Inferior parietal cortex (tissue), 1 donor: ENCODE data around the gene SRGAP2B.
"Not testable (repeated sequence)": the region's sequence is repeated elsewhere in the genome, so short reads cannot be mapped to it uniquely, and the experiment has no call there.

Experiments used
- DNase-seq: peaks from one replicate; pipeline ENCODE4 v3.0.0-alpha.2; 2016; ENCODE audit errors: extremely low spot score

Gene SRGAP2B

DNA sequence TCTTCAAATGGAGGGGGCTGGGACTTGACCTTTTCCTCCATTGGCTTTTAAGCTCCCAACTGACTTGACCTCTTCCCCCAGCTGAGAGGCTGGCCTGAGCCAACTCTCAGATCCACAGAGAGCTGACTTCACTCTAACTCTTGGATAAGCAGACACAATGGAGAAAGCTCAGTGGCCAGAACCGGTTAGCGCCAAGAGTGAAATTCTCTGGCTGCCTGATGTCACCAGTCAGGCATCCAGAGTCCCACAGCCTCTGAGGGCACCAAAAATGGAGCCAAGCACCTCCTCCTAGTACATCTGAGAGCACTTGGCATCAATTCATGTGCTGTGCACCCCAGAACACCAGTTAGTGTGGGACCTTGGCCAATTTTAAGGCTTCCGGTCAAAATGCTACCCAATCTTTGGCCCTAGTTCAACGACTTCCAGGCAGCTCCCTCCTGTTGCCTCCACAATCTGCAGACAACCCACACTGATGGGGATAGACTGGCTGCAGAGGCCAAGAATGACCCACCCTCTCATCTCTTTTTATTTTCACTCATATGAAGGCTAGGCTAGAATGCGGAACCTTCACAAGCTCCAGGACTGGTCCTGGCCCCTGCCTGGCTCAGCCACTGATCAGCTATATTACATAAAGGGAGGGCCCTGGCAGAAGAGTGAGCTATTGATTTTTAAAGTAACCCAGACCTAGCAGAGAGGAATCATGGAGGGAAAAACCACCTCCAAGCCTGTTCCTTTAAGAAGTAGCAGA is 200.5 kb downstream of the SRGAP2B start:
- not testable (repeated sequence) for DNase-seq

DNA sequence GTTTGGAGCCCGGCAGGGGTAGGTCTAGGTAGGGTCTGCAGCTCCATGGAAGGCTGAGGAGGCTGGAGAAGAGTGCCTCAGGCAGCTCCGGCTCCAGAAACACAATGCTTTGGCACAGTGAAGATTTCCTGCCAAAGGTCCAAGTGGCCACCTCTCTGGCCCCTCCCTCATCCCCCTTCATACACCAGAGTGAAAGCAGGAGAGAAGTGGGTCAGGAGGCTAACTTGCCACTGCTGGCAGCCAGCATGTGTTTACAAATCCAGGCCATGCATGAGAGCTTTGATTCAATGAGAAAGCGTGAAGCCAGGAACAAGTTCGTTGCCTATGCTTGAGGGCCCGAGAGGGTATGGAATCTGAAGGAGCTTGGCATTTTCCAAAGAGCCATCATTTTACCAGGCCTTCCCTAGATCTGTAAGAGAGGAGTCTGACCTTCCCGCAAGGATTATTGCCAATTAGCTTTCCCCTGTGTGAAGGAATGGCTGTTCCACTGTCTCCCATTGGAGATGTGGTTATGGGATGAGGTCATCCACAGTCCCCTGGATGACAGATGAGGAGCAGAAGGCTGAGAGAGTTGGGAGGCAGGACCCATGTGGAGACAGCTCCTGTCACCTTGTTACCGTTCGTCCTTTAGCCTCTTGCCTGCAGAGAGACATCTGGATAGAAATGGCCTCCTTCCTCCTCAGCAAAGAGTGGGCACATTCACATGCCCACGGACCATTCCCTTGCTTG is 201.3 kb downstream of the SRGAP2B start:
- DNase-seq: not testable (repeated sequence)

DNA sequence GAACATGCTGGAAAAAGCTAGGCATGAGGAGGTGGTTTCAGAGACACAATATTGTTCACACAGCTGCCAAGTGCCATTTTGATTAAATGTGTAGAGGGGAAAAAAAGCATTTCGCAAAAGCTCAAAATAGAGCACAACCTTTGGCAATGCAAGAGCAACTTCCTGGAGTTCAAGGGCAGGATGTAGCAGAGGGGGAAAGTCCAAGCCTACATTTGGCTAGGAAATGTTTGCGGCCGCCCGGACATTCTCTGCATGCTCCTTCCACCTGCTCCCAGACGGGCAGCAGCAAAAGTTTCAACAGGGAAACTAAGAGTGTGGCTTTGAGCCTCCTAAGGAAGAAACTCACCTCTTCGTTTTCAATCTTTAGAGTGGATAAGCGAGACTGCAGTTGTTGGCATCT is 202.1 kb downstream of the SRGAP2B start:
- DNase-seq: not testable (repeated sequence)

DNA sequence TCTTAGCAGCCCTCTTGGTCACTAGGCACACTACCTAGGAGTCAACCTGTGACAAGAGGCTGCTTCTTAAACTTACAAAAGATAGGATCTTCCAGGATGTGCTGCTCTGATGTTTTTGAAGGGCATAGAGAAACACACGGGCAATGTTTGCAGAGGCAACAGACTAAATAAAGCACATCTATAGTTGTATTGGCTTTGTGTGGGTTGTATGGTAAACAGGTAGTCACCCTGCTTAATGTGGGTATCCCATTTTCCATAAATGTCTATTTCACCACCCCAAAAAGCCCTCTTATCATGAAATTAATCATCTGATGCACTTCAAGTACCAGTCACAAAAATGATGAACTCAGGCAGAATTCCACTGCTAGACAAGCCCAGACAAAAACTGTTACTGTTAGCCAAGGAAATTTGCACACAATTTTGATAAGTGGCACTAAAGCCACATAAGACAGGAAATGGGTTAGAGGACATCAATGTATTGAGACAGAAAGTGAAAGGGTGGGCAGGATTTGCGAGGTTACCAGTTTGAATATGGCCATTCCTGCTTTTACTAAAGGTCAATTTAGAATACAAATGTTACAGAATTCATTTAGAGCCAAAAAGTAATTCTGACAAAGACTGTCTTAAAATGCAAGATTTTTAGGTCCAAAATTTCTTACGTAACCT is 205.5 kb downstream of the SRGAP2B start:
- not testable (repeated sequence) for DNase-seq

DNA sequence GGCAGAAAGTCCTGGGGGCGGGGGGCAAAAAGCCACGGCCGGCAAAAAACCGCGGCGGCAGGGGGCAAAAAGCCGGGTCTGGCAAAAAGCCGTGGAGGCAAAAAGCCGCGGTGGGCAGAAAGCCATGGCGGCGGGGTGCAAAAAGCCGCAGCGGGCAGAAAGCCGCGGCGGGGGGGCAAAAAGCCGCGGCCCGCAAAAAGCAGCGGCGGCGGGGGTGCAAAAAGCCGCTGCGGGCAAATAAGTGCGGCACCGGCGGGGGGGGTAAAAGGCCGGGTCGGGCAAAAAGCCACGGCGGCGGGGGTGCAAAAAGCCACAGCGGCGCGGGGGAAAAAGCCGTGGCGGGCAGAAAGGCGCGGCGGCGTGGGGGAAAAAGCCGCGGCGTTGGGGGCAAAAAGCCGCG is 212.1 kb downstream of the SRGAP2B start:
- not testable (repeated sequence) for DNase-seq

DNA sequence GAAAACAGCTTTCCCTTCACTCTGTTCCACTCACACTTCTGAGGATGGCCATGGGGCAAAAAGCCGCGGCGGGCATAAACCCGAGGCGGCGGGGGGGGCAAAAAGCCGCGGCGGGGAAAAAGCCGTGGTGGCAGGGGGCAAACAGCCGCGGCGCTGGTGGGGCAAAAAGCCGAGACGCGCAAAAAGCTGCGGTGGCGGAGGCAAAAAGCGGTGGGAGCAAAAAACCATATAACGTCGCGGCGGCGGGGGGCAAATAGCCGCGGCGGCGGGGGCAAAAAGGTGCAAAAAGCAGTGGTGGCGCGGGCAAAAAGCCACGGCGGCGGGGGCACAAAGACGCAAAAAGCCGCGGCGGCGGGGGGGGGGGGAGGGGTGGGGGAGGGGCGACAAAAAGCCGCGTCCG is 212.8 kb downstream of the SRGAP2B start:
- DNase-seq: not testable (repeated sequence)

DNA sequence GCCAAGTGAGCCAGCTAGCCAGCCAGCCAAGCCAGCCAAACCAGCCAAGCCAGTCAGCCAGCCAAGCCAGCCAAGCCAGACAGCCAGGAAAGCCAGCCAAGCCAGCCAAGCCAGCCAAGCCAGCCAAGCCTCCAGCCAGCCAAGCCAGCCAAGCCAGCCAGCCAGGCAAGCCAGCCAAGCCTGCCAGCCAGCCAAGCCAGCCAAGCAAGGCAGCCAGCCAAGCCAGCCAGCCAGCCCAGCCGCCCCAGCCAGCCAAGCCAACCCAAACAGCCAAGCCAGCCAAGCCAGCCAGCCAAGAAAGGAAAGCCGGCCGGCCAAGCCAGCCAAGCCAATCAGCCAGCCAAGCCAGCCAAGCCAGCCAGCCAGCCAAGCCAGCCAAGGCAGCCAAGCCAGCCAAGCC is 236.5 kb downstream of the SRGAP2B start:
- DNase-seq: not testable (repeated sequence)
